NB4 (cell line): ENCODE data around the gene MICAL2.

ENCODE experiments used
- DNase-seq: peaks from one replicate; pipeline ENCODE4 v3.0.0; 2010; ENCODE audit warnings: low read depth
- H3K4me3 ChIP-seq: one replicate; pipeline ENCODE4 v1.5.1; 2011; ENCODE audit warnings: mild to moderate bottlenecking, low read depth, low read length, moderate library complexity
- CTCF ChIP-seq: IDR thresholded peaks from one replicate; pipeline ENCODE4 v1.5.1; 2012; ENCODE audit warnings: low read depth, low read length
- MAX ChIP-seq: IDR thresholded peaks from 2 replicates; pipeline ENCODE4 v1.6.1; 2011; ENCODE audit warnings: low read depth, low read length
- MYC ChIP-seq: IDR thresholded peaks from 2 replicates; pipeline ENCODE4 v1.6.1; 2011; ENCODE audit warnings: low read depth, low read length
- POLR2A ChIP-seq: IDR thresholded peaks from 2 replicates; pipeline ENCODE4 v1.6.1; 2011; ENCODE audit warnings: mild to moderate bottlenecking; ENCODE audit not compliant: insufficient read length; ENCODE audit errors: extremely low read depth

MICAL2 gene

GRCh38 chr11:12276356-12276755, 166.0 kb downstream of the MICAL2 start:
- TF ChIP-seq MAX (no peak), CTCF (no peak), POLR2A (no peak), MYC (no peak)
- no peak for DNase-seq
- H3K4me3 ChIP-seq, result no peak overlapping the region

- TF ChIP-seq MAX, result no peak
- no peak for TF ChIP-seq MYC
- TF ChIP-seq CTCF, result no peak
- TF ChIP-seq POLR2A, result no peak
- H3K4me3 ChIP-seq, result no peak overlapping the region
- no peak for DNase-seq
Measured at GRCh38 chr11:12276831-12277475, 166.6 kb downstream of the MICAL2 start.

GRCh38 chr11:12278766-12279671, 168.6 kb downstream of the MICAL2 start:
- no peak for DNase-seq
- TF ChIP-seq MAX (no peak), CTCF (no peak), POLR2A (no peak), MYC (no peak)
- H3K4me3 ChIP-seq, result no peak overlapping the region

GRCh38 chr11:12279672-12280108, 169.3 kb downstream of the MICAL2 start:
- TF ChIP-seq CTCF (no peak), MYC (no peak), POLR2A (no peak), MAX (no peak)
- no peak overlapping the region for H3K4me3 ChIP-seq
- DNase-seq, result no peak

- H3K4me3 ChIP-seq, result no peak overlapping the region
- DNase-seq, result no peak
- no peak for TF ChIP-seq CTCF
Measured at GRCh38 chr11:12280199-12280837, 169.9 kb downstream of the MICAL2 start.
